ENCODE data around the gene RALGAPB.
"Not testable (repeated sequence)": the region's sequence is repeated elsewhere in the genome, so short reads cannot be mapped to it uniquely, and the experiment has no call there.

Gene RALGAPB

DNA sequence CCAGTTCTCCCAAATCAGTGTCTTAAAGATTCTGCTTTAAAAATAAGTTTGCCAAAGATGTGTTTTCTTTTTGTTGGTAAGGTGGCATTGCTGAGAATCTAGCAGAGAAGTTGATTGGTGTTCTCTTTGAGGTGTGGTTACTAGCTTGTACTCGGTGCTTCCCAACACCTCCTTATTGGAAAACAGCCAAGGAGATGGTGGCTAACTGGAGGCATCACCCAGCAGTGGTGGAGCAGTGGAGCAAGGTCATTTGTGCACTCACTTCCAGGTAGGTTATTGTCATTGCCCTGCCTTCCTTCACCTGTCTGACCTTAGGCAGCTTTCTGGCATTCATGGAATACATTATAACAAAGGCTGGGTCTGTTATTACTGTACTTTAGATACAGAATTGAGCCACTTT, 26.7 kb downstream of the RALGAPB start:
- Histone ChIP-seq H3K9me3 (ENCODE audit: control insufficient read depth, low read length) (no peaks in the 10 kb centered on the region), H3K27me3 (replicated peaks; ENCODE audit: control insufficient read depth, insufficient read depth, low read length) (no peaks in the 10 kb centered on the region), H3K4me3 (ENCODE audit: low read length) (no peak overlapping the region), H3K36me3 (ENCODE audit: control insufficient read depth, insufficient read depth, low read length, severe bottlenecking) (peaks cover 75% of the 10 kb centered on the region), H3K9ac (ENCODE audit: low read length) (no peak overlapping the region), H3K4me1 (ENCODE audit: control insufficient read depth, insufficient read depth, low read length) (no peaks in the 10 kb centered on the region)
- no peak for DNase-seq (ENCODE audit: low read depth)

GRCh38 chr20:38501858-38502436, 29.3 kb downstream of the RALGAPB start:
- no peak for DNase-seq (ENCODE audit: low read depth)
- Histone ChIP-seq H3K4me3 (ENCODE audit: low read length) (no peak overlapping the region), H3K4me1 (ENCODE audit: control insufficient read depth, insufficient read depth, low read length) (no peaks in the 10 kb centered on the region), H3K9me3 (ENCODE audit: control insufficient read depth, low read length) (no peaks in the 10 kb centered on the region), H3K27me3 (replicated peaks; ENCODE audit: control insufficient read depth, insufficient read depth, low read length) (no peaks in the 10 kb centered on the region), H3K9ac (ENCODE audit: low read length) (no peak overlapping the region), H3K36me3 (ENCODE audit: control insufficient read depth, insufficient read depth, low read length, severe bottlenecking) (peaks cover 66% of the 10 kb centered on the region)

- no peak overlapping the region for H3K4me3 ChIP-seq (ENCODE audit: low read length)
- H3K36me3 ChIP-seq (ENCODE audit: control insufficient read depth, insufficient read depth, low read length, severe bottlenecking): peaks cover 51% of the 10 kb centered on the region
- H3K27me3 ChIP-seq (replicated peaks; ENCODE audit: control insufficient read depth, insufficient read depth, low read length): no peaks in the 10 kb centered on the region
- H3K9me3 ChIP-seq (ENCODE audit: control insufficient read depth, low read length): no peaks in the 10 kb centered on the region
- no peak for DNase-seq (ENCODE audit: low read depth)
- H3K9ac ChIP-seq (ENCODE audit: low read length): no peak overlapping the region
- no peaks in the 10 kb centered on the region for H3K4me1 ChIP-seq (ENCODE audit: control insufficient read depth, insufficient read depth, low read length)
These were observed 31.9 kb downstream of the RALGAPB start for GRCh38 chr20:38504368-38505090.

GRCh38 chr20:38505091-38505455, 32.4 kb downstream of the RALGAPB start:
- Histone ChIP-seq H3K9me3 (ENCODE audit: control insufficient read depth, low read length) (no peaks in the 10 kb centered on the region), H3K9ac (ENCODE audit: low read length) (no peak overlapping the region), H3K4me3 (ENCODE audit: low read length) (no peak overlapping the region), H3K4me1 (ENCODE audit: control insufficient read depth, insufficient read depth, low read length) (no peaks in the 10 kb centered on the region), H3K36me3 (ENCODE audit: control insufficient read depth, insufficient read depth, low read length, severe bottlenecking) (peaks cover 52% of the 10 kb centered on the region), H3K27me3 (replicated peaks; ENCODE audit: control insufficient read depth, insufficient read depth, low read length) (no peaks in the 10 kb centered on the region)
- DNase-seq (ENCODE audit: low read depth): no peak

- H3K9ac ChIP-seq (ENCODE audit: low read length); H3K9me3 ChIP-seq (ENCODE audit: control insufficient read depth, low read length); DNase-seq (ENCODE audit: low read depth); H3K4me3 ChIP-seq (ENCODE audit: low read length); H3K27me3 ChIP-seq (replicated peaks; ENCODE audit: control insufficient read depth, insufficient read depth, low read length); H3K4me1 ChIP-seq (ENCODE audit: control insufficient read depth, insufficient read depth, low read length): not testable (repeated sequence)
- peaks cover 31% of the 10 kb centered on the region for H3K36me3 ChIP-seq (ENCODE audit: control insufficient read depth, insufficient read depth, low read length, severe bottlenecking)
These were observed 39.1 kb downstream of the RALGAPB start for GRCh38 chr20:38511726-38512125.

- DNase-seq (ENCODE audit: low read depth): no peak
- Histone ChIP-seq H3K36me3 (ENCODE audit: control insufficient read depth, insufficient read depth, low read length, severe bottlenecking) (peaks cover 46% of the 10 kb centered on the region), H3K27me3 (replicated peaks; ENCODE audit: control insufficient read depth, insufficient read depth, low read length) (no peaks in the 10 kb centered on the region), H3K4me1 (ENCODE audit: control insufficient read depth, insufficient read depth, low read length) (no peaks in the 10 kb centered on the region), H3K9ac (ENCODE audit: low read length) (no peak overlapping the region), H3K9me3 (ENCODE audit: control insufficient read depth, low read length) (no peaks in the 10 kb centered on the region), H3K4me3 (ENCODE audit: low read length) (no peak overlapping the region)
These were observed 41.5 kb downstream of the RALGAPB start for GRCh38 chr20:38514185-38514584.

DNA sequence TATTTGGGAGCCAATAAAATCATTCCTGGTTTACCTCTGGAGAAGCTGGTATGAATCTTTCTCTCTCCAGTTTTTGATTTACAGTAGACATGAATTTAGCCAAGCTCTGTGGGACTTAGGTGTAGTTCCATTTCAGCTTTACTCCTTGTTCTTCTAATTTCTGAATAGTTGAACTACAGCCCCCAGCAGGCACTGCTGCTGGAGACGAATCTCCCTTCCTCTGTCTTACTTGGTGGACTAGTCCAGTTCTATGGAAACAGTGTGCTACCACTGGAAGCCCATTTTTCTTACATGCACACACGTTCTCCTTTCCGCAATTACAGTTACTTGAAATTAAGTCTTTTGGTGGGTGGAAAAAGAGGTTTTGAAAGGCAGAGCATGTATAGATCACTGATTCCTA, 42.3 kb downstream of the RALGAPB start:
- H3K9ac ChIP-seq (ENCODE audit: low read length): no peak overlapping the region
- no peak overlapping the region for H3K4me3 ChIP-seq (ENCODE audit: low read length)
- no peak for DNase-seq (ENCODE audit: low read depth)
- no peaks in the 10 kb centered on the region for H3K4me1 ChIP-seq (ENCODE audit: control insufficient read depth, insufficient read depth, low read length)
- no peaks in the 10 kb centered on the region for H3K27me3 ChIP-seq (replicated peaks; ENCODE audit: control insufficient read depth, insufficient read depth, low read length)
- no peaks in the 10 kb centered on the region for H3K9me3 ChIP-seq (ENCODE audit: control insufficient read depth, low read length)
- H3K36me3 ChIP-seq (ENCODE audit: control insufficient read depth, insufficient read depth, low read length, severe bottlenecking): peaks cover 38% of the 10 kb centered on the region

- Histone ChIP-seq H3K36me3 (ENCODE audit: control insufficient read depth, insufficient read depth, low read length, severe bottlenecking) (peaks cover 34% of the 10 kb centered on the region), H3K4me3 (ENCODE audit: low read length) (no peak overlapping the region), H3K9ac (ENCODE audit: low read length) (no peak overlapping the region), H3K27me3 (replicated peaks; ENCODE audit: control insufficient read depth, insufficient read depth, low read length) (no peaks in the 10 kb centered on the region), H3K4me1 (ENCODE audit: control insufficient read depth, insufficient read depth, low read length) (no peaks in the 10 kb centered on the region), H3K9me3 (ENCODE audit: control insufficient read depth, low read length) (no peaks in the 10 kb centered on the region)
- DNase-seq (ENCODE audit: low read depth): no peak
These were observed 43.0 kb downstream of the RALGAPB start for GRCh38 chr20:38515631-38516030.

DNA sequence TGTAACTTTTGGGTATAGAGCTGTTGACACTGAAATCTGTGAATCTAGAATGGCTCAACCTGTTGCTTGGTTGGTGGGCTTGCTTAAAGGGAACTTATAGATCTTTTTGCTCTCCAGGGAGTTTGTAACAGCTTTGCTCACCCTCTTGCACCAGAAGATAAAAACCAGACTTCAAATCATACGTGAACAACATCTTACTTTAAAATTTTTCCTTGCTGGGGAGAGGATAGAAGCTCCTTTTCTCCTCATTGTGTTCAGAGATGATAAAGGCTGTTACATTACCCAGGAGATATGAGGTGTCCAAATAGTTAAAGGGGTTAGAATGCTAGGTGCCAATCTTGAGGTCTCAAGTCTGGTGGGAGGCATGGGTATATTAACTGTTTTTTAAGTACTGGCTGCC, 46.8 kb downstream of the RALGAPB start:
- no peak for DNase-seq (ENCODE audit: low read depth)
- Histone ChIP-seq H3K4me1 (ENCODE audit: control insufficient read depth, insufficient read depth, low read length) (peaks cover 7% of the 10 kb centered on the region), H3K36me3 (ENCODE audit: control insufficient read depth, insufficient read depth, low read length, severe bottlenecking) (peaks cover 40% of the 10 kb centered on the region)

GRCh38 chr20:38520261-38520660, 47.6 kb downstream of the RALGAPB start:
- peaks cover 15% of the 10 kb centered on the region for H3K4me1 ChIP-seq (ENCODE audit: control insufficient read depth, insufficient read depth, low read length)
- no peaks in the 10 kb centered on the region for H3K27me3 ChIP-seq (replicated peaks; ENCODE audit: control insufficient read depth, insufficient read depth, low read length)
- no peak overlapping the region for H3K4me3 ChIP-seq (ENCODE audit: low read length)
- peaks cover 42% of the 10 kb centered on the region for H3K36me3 ChIP-seq (ENCODE audit: control insufficient read depth, insufficient read depth, low read length, severe bottlenecking)
- no peak for DNase-seq (ENCODE audit: low read depth)
- no peak overlapping the region for H3K9ac ChIP-seq (ENCODE audit: low read length)
- no peaks in the 10 kb centered on the region for H3K9me3 ChIP-seq (ENCODE audit: control insufficient read depth, low read length)

More for the DNA sequence above, 46.8 kb downstream of the RALGAPB start:
- Histone ChIP-seq H3K9ac (ENCODE audit: low read length) (no peak overlapping the region), H3K9me3 (ENCODE audit: control insufficient read depth, low read length) (no peaks in the 10 kb centered on the region), H3K27me3 (replicated peaks; ENCODE audit: control insufficient read depth, insufficient read depth, low read length) (no peaks in the 10 kb centered on the region), H3K4me3 (ENCODE audit: low read length) (no peak overlapping the region)

GRCh38 chr20:38523697-38524096, 51.1 kb downstream of the RALGAPB start:
- H3K9me3 ChIP-seq (ENCODE audit: control insufficient read depth, low read length): no peaks in the 10 kb centered on the region
- peaks cover 47% of the 10 kb centered on the region for H3K36me3 ChIP-seq (ENCODE audit: control insufficient read depth, insufficient read depth, low read length, severe bottlenecking)
- peaks cover 16% of the 10 kb centered on the region for H3K4me1 ChIP-seq (ENCODE audit: control insufficient read depth, insufficient read depth, low read length)
- peak; percentile 16 for DNase-seq (ENCODE audit: low read depth)
- no peak overlapping the region for H3K4me3 ChIP-seq (ENCODE audit: low read length)
- no peak overlapping the region for H3K9ac ChIP-seq (ENCODE audit: low read length)
- no peaks in the 10 kb centered on the region for H3K27me3 ChIP-seq (replicated peaks; ENCODE audit: control insufficient read depth, insufficient read depth, low read length)

DNA sequence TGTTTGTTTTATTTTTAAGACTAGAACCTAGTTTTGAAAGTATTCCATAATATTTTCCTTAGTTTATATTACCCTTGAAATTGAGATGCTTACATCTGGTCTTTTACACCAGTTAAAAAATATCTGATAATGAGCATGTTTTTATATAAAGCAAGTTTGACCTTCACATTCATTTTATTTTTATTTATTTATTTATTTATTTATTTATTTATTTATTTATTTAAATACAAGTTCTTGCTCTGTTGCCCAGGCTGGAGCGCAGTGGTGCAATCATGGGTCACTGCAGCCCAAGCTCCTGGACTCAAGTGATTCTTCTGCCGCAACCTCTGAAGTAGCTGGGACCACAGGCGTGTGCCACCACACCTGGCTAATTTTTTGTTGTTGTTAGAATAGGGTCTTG, 55.5 kb downstream of the RALGAPB start:
- Histone ChIP-seq H3K36me3 (ENCODE audit: control insufficient read depth, insufficient read depth, low read length, severe bottlenecking) (peaks cover 56% of the 10 kb centered on the region), H3K27me3 (replicated peaks; ENCODE audit: control insufficient read depth, insufficient read depth, low read length) (no peaks in the 10 kb centered on the region), H3K9me3 (ENCODE audit: control insufficient read depth, low read length) (no peaks in the 10 kb centered on the region), H3K9ac (ENCODE audit: low read length) (no peak overlapping the region), H3K4me1 (ENCODE audit: control insufficient read depth, insufficient read depth, low read length) (peaks cover 16% of the 10 kb centered on the region), H3K4me3 (ENCODE audit: low read length) (no peak overlapping the region)
- DNase-seq (ENCODE audit: low read depth): no peak
